Measurements from ENCODE around the gene UBE2G1.

UBE2G1 gene

GRCh38 chr17:4366327-4367063 is at the start of gene UBE2G1:
TSS of gene UBE2G1 (minus strand) at chr17:4366675. CDS start at chr17:4366316, 359 bp downstream.
- DNase-seq (ENCODE audit: low read depth) = peak; percentile 98
- Histone ChIP-seq H3K9ac (ENCODE audit: low read length) (peak within 1 kb of the TSS; percentile 96), H3K9me3 (ENCODE audit: control insufficient read depth, low read length) (no peaks in the 10 kb centered on the region)

GRCh38 chr17:4412933-4413831 is 46.7 kb upstream of the UBE2G1 start:
- H3K4me3 ChIP-seq (ENCODE audit: low read length) = no peak overlapping the region
- no peaks in the 10 kb centered on the region for H3K9me3 ChIP-seq (ENCODE audit: control insufficient read depth, low read length)
- H3K9ac ChIP-seq (ENCODE audit: low read length) = no peak overlapping the region
- no peaks in the 10 kb centered on the region for H3K27me3 ChIP-seq (replicated peaks; ENCODE audit: control insufficient read depth, insufficient read depth, low read length)
- peak; percentile 96 for DNase-seq (ENCODE audit: low read depth)
- H3K36me3 ChIP-seq (ENCODE audit: control insufficient read depth, insufficient read depth, low read length, severe bottlenecking) = no peaks in the 10 kb centered on the region
- H3K4me1 ChIP-seq (ENCODE audit: control insufficient read depth, insufficient read depth, low read length) = no peaks in the 10 kb centered on the region

More at GRCh38 chr17:4366327-4367063, at the start of gene UBE2G1:
- Histone ChIP-seq H3K4me3 (ENCODE audit: low read length) (peak within 1 kb of the TSS; percentile 86), H3K36me3 (ENCODE audit: control insufficient read depth, insufficient read depth, low read length, severe bottlenecking) (no peaks in the 10 kb centered on the region), H3K27me3 (replicated peaks; ENCODE audit: control insufficient read depth, insufficient read depth, low read length) (no peaks in the 10 kb centered on the region), H3K4me1 (ENCODE audit: control insufficient read depth, insufficient read depth, low read length) (peaks cover 16% of the 10 kb centered on the region)

- Histone ChIP-seq H3K9me3 (ENCODE audit: control insufficient read depth, low read length) (no peaks in the 10 kb centered on the region), H3K36me3 (ENCODE audit: control insufficient read depth, insufficient read depth, low read length, severe bottlenecking) (no peaks in the 10 kb centered on the region), H3K4me3 (ENCODE audit: low read length) (no peak overlapping the region), H3K27me3 (replicated peaks; ENCODE audit: control insufficient read depth, insufficient read depth, low read length) (no peaks in the 10 kb centered on the region), H3K4me1 (ENCODE audit: control insufficient read depth, insufficient read depth, low read length) (no peaks in the 10 kb centered on the region), H3K9ac (ENCODE audit: low read length) (no peak overlapping the region)
- no peak for DNase-seq (ENCODE audit: low read depth)
These were observed 44.7 kb upstream of the UBE2G1 start for GRCh38 chr17:4411201-4411600.

GRCh38 chr17:4409659-4410058 is 43.2 kb upstream of the UBE2G1 start:
- no peaks in the 10 kb centered on the region for H3K36me3 ChIP-seq (ENCODE audit: control insufficient read depth, insufficient read depth, low read length, severe bottlenecking)
- no peak overlapping the region for H3K4me3 ChIP-seq (ENCODE audit: low read length)
- no peaks in the 10 kb centered on the region for H3K4me1 ChIP-seq (ENCODE audit: control insufficient read depth, insufficient read depth, low read length)
- no peaks in the 10 kb centered on the region for H3K9me3 ChIP-seq (ENCODE audit: control insufficient read depth, low read length)
- no peak for DNase-seq (ENCODE audit: low read depth)
- no peaks in the 10 kb centered on the region for H3K27me3 ChIP-seq (replicated peaks; ENCODE audit: control insufficient read depth, insufficient read depth, low read length)
- no peak overlapping the region for H3K9ac ChIP-seq (ENCODE audit: low read length)

- no peaks in the 10 kb centered on the region for H3K27me3 ChIP-seq (replicated peaks; ENCODE audit: control insufficient read depth, insufficient read depth, low read length)
- no peak for DNase-seq (ENCODE audit: low read depth)
- no peak overlapping the region for H3K4me3 ChIP-seq (ENCODE audit: low read length)
- H3K9ac ChIP-seq (ENCODE audit: low read length) = no peak overlapping the region
- no peaks in the 10 kb centered on the region for H3K36me3 ChIP-seq (ENCODE audit: control insufficient read depth, insufficient read depth, low read length, severe bottlenecking)
- no peaks in the 10 kb centered on the region for H3K9me3 ChIP-seq (ENCODE audit: control insufficient read depth, low read length)
- H3K4me1 ChIP-seq (ENCODE audit: control insufficient read depth, insufficient read depth, low read length) = no peaks in the 10 kb centered on the region
These were observed 41.4 kb upstream of the UBE2G1 start for GRCh38 chr17:4407851-4408250.

GRCh38 chr17:4407216-4407615 is 40.7 kb upstream of the UBE2G1 start:
- Histone ChIP-seq H3K9me3 (ENCODE audit: control insufficient read depth, low read length) (no peaks in the 10 kb centered on the region), H3K9ac (ENCODE audit: low read length) (no peak overlapping the region), H3K36me3 (ENCODE audit: control insufficient read depth, insufficient read depth, low read length, severe bottlenecking) (no peaks in the 10 kb centered on the region), H3K4me3 (ENCODE audit: low read length) (no peak overlapping the region), H3K27me3 (replicated peaks; ENCODE audit: control insufficient read depth, insufficient read depth, low read length) (no peaks in the 10 kb centered on the region), H3K4me1 (ENCODE audit: control insufficient read depth, insufficient read depth, low read length) (no peaks in the 10 kb centered on the region)
- DNase-seq (ENCODE audit: low read depth) = peak; percentile 8

- Histone ChIP-seq H3K36me3 (ENCODE audit: control insufficient read depth, insufficient read depth, low read length, severe bottlenecking) (no peaks in the 10 kb centered on the region), H3K4me1 (ENCODE audit: control insufficient read depth, insufficient read depth, low read length) (no peaks in the 10 kb centered on the region), H3K27me3 (replicated peaks; ENCODE audit: control insufficient read depth, insufficient read depth, low read length) (no peaks in the 10 kb centered on the region), H3K4me3 (ENCODE audit: low read length) (no peak overlapping the region), H3K9ac (ENCODE audit: low read length) (no peak overlapping the region), H3K9me3 (ENCODE audit: control insufficient read depth, low read length) (no peaks in the 10 kb centered on the region)
- no peak for DNase-seq (ENCODE audit: low read depth)
These were observed 39.9 kb upstream of the UBE2G1 start for GRCh38 chr17:4406386-4406785.

GRCh38 chr17:4405699-4406098 is 39.2 kb upstream of the UBE2G1 start:
- H3K36me3 ChIP-seq (ENCODE audit: control insufficient read depth, insufficient read depth, low read length, severe bottlenecking) = no peaks in the 10 kb centered on the region
- no peaks in the 10 kb centered on the region for H3K9me3 ChIP-seq (ENCODE audit: control insufficient read depth, low read length)
- no peak overlapping the region for H3K4me3 ChIP-seq (ENCODE audit: low read length)
- DNase-seq (ENCODE audit: low read depth) = no peak
- no peaks in the 10 kb centered on the region for H3K27me3 ChIP-seq (replicated peaks; ENCODE audit: control insufficient read depth, insufficient read depth, low read length)
- H3K4me1 ChIP-seq (ENCODE audit: control insufficient read depth, insufficient read depth, low read length) = no peaks in the 10 kb centered on the region
- no peak overlapping the region for H3K9ac ChIP-seq (ENCODE audit: low read length)

GRCh38 chr17:4405038-4405669 is 38.7 kb upstream of the UBE2G1 start:
- H3K27me3 ChIP-seq (replicated peaks; ENCODE audit: control insufficient read depth, insufficient read depth, low read length) = no peaks in the 10 kb centered on the region
- DNase-seq (ENCODE audit: low read depth) = no peak
- H3K4me3 ChIP-seq (ENCODE audit: low read length) = no peak overlapping the region
- no peaks in the 10 kb centered on the region for H3K36me3 ChIP-seq (ENCODE audit: control insufficient read depth, insufficient read depth, low read length, severe bottlenecking)
- no peaks in the 10 kb centered on the region for H3K9me3 ChIP-seq (ENCODE audit: control insufficient read depth, low read length)
- no peak overlapping the region for H3K9ac ChIP-seq (ENCODE audit: low read length)
- no peaks in the 10 kb centered on the region for H3K4me1 ChIP-seq (ENCODE audit: control insufficient read depth, insufficient read depth, low read length)

- Histone ChIP-seq H3K9me3 (ENCODE audit: control insufficient read depth, low read length) (no peaks in the 10 kb centered on the region), H3K36me3 (ENCODE audit: control insufficient read depth, insufficient read depth, low read length, severe bottlenecking) (no peaks in the 10 kb centered on the region), H3K27me3 (replicated peaks; ENCODE audit: control insufficient read depth, insufficient read depth, low read length) (peaks cover 13% of the 10 kb centered on the region), H3K9ac (ENCODE audit: low read length) (no peak overlapping the region), H3K4me3 (ENCODE audit: low read length) (no peak overlapping the region), H3K4me1 (ENCODE audit: control insufficient read depth, insufficient read depth, low read length) (no peaks in the 10 kb centered on the region)
- DNase-seq (ENCODE audit: low read depth) = no peak
These were observed 31.4 kb upstream of the UBE2G1 start for GRCh38 chr17:4397840-4398239.

GRCh38 chr17:4395111-4395478 is 28.6 kb upstream of the UBE2G1 start:
- Histone ChIP-seq H3K4me1 (ENCODE audit: control insufficient read depth, insufficient read depth, low read length) (no peaks in the 10 kb centered on the region), H3K4me3 (ENCODE audit: low read length) (no peak overlapping the region), H3K36me3 (ENCODE audit: control insufficient read depth, insufficient read depth, low read length, severe bottlenecking) (no peaks in the 10 kb centered on the region), H3K27me3 (replicated peaks; ENCODE audit: control insufficient read depth, insufficient read depth, low read length) (peaks cover 13% of the 10 kb centered on the region), H3K9ac (ENCODE audit: low read length) (no peak overlapping the region), H3K9me3 (ENCODE audit: control insufficient read depth, low read length) (no peaks in the 10 kb centered on the region)
- DNase-seq (ENCODE audit: low read depth) = no peak

Measured in adipocyte (in vitro differentiated cells).